Loucy (cell line): ENCODE data around the gene XPO5.

ENCODE experiments used
- EZH2phosphoT487 ChIP-seq: fragments of 200-600 bp; IDR thresholded peaks from 2 replicates; pipeline ENCODE4 v1.6.1; 2018; ENCODE audit warnings: antibody characterized with exemption, mild to moderate bottlenecking, moderate library complexity, borderline replicate concordance
- TF ChIP-seq, protein P1 (sequence below): fragments of 200-600 bp; sonication (generic); conservative IDR thresholded peaks from 2 replicates; pipeline ENCODE4 v1.5.1; 2014; ENCODE audit warnings: mild to moderate bottlenecking, antibody characterized with exemption, low read length

DNA sequence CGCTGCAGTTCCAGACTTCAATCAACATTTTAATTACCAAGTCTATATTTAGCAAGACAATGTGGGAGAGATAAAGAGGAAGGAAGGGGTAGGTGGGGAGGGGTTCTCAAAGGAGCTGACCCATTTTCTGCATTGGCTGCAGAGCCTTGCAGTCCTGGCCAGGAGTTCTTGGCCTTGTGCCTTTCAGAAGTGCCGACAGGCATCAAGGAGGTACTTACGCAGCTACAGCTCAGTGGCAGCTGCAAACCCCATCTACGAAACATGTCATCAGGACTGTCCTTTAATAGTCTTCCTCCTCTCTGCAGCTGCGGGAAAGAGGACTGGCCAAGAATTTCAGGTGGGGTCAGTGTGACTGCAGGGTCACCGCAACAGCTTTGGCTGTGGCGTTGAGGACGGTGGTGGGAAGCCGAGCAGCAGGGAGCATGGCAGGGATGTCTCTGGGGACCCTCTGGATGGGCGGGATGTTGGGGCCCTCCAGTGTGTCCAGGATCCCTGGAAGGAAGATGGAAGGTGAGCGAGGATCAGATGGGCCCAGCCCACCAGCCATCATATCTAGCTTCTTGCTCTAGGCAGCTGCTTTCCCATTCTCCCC lies 63.9 kb downstream of the XPO5 start:
- TF ChIP-seq, protein P1, sequence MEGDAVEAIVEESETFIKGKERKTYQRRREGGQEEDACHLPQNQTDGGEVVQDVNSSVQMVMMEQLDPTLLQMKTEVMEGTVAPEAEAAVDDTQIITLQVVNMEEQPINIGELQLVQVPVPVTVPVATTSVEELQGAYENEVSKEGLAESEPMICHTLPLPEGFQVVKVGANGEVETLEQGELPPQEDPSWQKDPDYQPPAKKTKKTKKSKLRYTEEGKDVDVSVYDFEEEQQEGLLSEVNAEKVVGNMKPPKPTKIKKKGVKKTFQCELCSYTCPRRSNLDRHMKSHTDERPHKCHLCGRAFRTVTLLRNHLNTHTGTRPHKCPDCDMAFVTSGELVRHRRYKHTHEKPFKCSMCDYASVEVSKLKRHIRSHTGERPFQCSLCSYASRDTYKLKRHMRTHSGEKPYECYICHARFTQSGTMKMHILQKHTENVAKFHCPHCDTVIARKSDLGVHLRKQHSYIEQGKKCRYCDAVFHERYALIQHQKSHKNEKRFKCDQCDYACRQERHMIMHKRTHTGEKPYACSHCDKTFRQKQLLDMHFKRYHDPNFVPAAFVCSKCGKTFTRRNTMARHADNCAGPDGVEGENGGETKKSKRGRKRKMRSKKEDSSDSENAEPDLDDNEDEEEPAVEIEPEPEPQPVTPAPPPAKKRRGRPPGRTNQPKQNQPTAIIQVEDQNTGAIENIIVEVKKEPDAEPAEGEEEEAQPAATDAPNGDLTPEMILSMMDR = no peak
- TF ChIP-seq EZH2phosphoT487 = no peak
